Stimulated activated memory B cell treated with anti-CD40 and anti-IgM and Interleukin-4, amounts not matched to agents 10 μg/mL and 1 μg/mL and 100 μg/mL, for 72 hours (primary cell): ENCODE measurements around the gene SYNM.

ENCODE experiments used
- ATAC-seq: fragments of 150-1000 bp; cut with Tn5 transposase; 2 replicates; pipeline ENCODE4 v1.10.0; 2021
- H3K27ac Mint-ChIP-seq: one replicate; pipeline ENCODE4 v1.8.0; 2022; ENCODE audit warnings: mild to moderate bottlenecking, mixed read lengths
- H3K27me3 Mint-ChIP-seq: one replicate; pipeline ENCODE4 v1.8.0; 2022; ENCODE audit warnings: mixed read lengths
- H3K36me3 Mint-ChIP-seq: one replicate; pipeline ENCODE4 v1.8.0; 2022; ENCODE audit warnings: mixed read lengths
- H3K4me1 Mint-ChIP-seq: one replicate; pipeline ENCODE4 v1.8.0; 2022; ENCODE audit warnings: mixed read lengths
- H3K4me3 Mint-ChIP-seq: one replicate; pipeline ENCODE4 v1.8.0; 2022; ENCODE audit warnings: mild to moderate bottlenecking, moderate library complexity, mixed read lengths
- H3K9me3 Mint-ChIP-seq: one replicate; pipeline ENCODE4 v1.8.0; 2022; ENCODE audit warnings: mixed read lengths

Gene SYNM

GRCh38 chr15:99169769-99170311 lies 65.0 kb downstream of the SYNM start:
- H3K27ac Mint-ChIP-seq: no peak overlapping the region
- no peak for ATAC-seq
- peaks cover 23% of the 10 kb centered on the region for H3K4me1 Mint-ChIP-seq
- no peak overlapping the region for H3K4me3 Mint-ChIP-seq
- no peaks in the 10 kb centered on the region for H3K36me3 Mint-ChIP-seq
- H3K27me3 Mint-ChIP-seq: no peaks in the 10 kb centered on the region
- no peaks in the 10 kb centered on the region for H3K9me3 Mint-ChIP-seq

DNA sequence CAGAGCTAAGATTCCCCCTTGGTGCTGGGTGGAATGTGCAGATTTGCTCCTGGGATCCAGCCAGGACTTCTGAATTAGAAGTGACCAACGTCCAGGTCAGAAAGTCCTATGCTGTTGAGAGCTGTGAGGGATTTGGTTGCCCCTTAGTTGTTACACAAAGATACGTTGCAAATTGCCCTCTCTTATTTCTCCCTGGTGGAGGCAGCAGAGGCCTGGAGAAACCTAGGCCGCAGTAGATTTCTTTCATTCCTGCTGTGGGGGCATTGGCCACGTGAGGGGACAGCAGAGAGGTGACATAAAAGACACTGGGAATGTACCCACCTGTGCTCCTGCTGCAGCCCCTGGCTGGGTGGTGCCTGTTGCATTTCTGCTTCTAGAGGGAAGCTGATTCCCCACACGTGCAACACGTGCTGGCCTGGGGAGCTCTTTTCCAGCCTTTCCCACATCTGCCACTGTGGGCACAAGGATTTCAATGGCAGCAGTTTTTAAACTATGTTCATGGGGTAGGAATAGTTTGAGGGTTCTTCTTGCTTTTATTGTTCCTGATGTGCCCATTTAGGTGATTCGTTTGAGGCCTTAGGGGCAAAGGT lies 65.7 kb downstream of the SYNM start:
- H3K4me1 Mint-ChIP-seq: peaks cover 23% of the 10 kb centered on the region
- no peaks in the 10 kb centered on the region for H3K27me3 Mint-ChIP-seq
- ATAC-seq: no peak
- H3K36me3 Mint-ChIP-seq: no peaks in the 10 kb centered on the region
- no peaks in the 10 kb centered on the region for H3K9me3 Mint-ChIP-seq
- no peak overlapping the region for H3K4me3 Mint-ChIP-seq
- H3K27ac Mint-ChIP-seq: no peak overlapping the region

- Mint-ChIP-seq H3K4me3 (no peak overlapping the region), H3K36me3 (no peaks in the 10 kb centered on the region), H3K9me3 (no peaks in the 10 kb centered on the region), H3K27me3 (no peaks in the 10 kb centered on the region), H3K4me1 (peaks cover 23% of the 10 kb centered on the region), H3K27ac (no peak overlapping the region)
- no peak for ATAC-seq
Measured at GRCh38 chr15:99172171-99172570, 67.3 kb downstream of the SYNM start.

DNA sequence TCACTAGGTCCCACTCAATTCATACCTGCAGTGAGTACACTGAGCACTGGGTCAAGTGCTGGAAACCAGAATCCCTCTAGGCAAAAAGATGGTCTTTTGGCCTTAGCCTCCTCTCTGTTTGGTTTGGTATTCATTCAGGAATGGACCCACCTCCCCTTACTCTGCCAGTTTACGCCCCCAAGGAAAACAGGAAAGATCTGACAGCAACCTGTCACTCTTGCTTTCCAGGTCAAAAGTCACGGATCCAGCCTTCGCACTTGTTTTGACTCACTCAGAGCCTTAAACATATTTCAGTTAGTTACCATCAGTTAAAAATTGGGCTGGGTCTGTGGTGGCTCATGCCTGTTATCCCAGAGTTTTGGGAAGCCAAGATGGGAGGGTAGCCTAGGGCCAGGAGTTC lies 68.1 kb downstream of the SYNM start:
- no peaks in the 10 kb centered on the region for H3K36me3 Mint-ChIP-seq
- ATAC-seq: no peak
- H3K27ac Mint-ChIP-seq: no peak overlapping the region
- no peak overlapping the region for H3K4me3 Mint-ChIP-seq
- no peaks in the 10 kb centered on the region for H3K27me3 Mint-ChIP-seq
- H3K4me1 Mint-ChIP-seq: peaks cover 15% of the 10 kb centered on the region
- H3K9me3 Mint-ChIP-seq: no peaks in the 10 kb centered on the region

DNA sequence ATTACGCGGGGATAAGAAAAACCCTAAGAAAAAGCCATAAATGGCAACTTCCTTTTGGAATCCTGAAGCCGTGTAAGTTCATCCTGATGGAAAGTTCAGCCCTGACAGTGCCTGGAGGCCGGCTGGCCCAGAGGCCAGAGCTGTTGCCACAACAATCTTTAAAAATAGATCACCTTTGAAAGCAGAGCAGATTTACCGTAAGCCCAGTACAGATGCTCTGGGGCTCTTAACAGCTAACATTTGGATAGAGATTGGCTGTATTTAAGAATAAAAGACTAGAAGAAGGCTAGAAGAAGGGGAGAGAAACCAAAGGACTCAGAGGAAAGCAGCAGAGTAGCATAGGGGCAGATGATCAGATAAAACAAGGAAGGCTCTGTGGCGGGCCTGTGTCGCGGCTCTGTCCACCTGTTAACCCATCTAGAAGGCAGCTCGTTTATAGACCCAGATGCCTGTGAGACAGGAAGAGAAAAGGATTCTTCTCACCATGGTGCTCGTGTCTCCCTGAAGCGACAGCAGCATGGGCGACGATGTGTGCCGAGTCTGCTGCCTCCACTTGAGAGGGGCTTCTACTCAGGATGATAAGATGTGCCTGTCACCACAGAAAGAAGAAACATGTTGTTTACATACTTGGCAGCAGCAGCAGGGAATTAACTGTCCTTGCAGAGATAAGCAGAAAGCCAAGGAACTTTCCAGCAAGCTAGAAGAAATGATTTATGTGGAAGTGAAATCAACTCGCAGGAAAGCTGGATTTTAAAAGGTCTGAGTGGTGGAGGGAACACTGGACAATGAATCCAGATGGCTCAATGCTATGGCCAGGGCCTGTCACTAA lies 69.9 kb downstream of the SYNM start:
- Mint-ChIP-seq H3K9me3 (no peaks in the 10 kb centered on the region), H3K27ac (no peak overlapping the region), H3K4me3 (no peak overlapping the region), H3K27me3 (no peaks in the 10 kb centered on the region), H3K36me3 (no peaks in the 10 kb centered on the region), H3K4me1 (no peaks in the 10 kb centered on the region)
- ATAC-seq: no peak

GRCh38 chr15:99176757-99177156 lies 71.9 kb downstream of the SYNM start:
- ATAC-seq: no peak
- H3K36me3 Mint-ChIP-seq: no peaks in the 10 kb centered on the region
- H3K27ac Mint-ChIP-seq: no peak overlapping the region
- H3K4me3 Mint-ChIP-seq: no peak overlapping the region
- no peaks in the 10 kb centered on the region for H3K9me3 Mint-ChIP-seq
- H3K27me3 Mint-ChIP-seq: no peaks in the 10 kb centered on the region
- no peaks in the 10 kb centered on the region for H3K4me1 Mint-ChIP-seq

GRCh38 chr15:99177679-99178078 lies 72.8 kb downstream of the SYNM start:
- Mint-ChIP-seq H3K9me3 (no peaks in the 10 kb centered on the region), H3K27ac (no peak overlapping the region), H3K36me3 (no peaks in the 10 kb centered on the region), H3K4me1 (no peaks in the 10 kb centered on the region), H3K27me3 (peaks cover 4% of the 10 kb centered on the region), H3K4me3 (no peak overlapping the region)
- ATAC-seq: no peak

DNA sequence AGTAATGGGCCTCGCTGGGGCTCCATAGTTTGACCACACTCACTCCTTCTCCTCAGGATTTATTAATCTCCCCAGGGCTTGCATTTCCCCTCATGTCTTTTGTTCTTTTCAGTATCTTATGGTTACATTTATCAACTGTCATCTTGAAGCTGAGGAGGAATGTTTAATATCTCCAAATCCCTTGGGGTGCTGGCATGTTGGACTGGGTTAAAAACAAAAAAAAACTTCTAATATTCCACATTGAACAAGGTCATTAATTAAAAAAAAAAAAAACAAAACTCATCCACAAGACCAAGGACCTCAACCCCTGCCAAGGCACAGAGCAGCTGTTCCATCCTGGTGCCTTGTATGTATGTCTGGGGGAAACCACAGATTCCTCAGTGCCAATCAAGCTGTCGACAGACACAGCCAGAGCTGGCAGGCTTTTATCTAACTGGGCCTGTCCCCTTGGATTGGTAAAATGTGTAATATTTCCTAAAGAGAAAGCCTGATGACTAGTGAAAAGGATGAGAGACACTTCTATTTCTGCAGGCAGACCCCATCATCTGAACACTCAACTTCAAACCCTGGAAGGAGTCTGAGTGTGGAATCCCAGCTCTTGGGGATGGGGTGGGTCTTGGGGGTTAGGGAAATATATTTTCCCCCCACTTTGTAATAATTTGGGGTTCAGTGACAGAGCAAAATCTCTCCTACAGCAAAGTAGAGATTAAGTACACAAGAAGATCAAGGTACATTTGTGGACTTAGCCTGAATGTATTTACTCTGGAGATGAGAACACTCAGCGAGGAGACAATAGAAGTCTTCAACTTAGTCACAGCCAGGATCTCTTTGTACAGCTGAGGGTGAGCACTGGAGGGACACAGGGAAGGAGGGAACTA lies 75.4 kb downstream of the SYNM start:
- no peaks in the 10 kb centered on the region for H3K9me3 Mint-ChIP-seq
- ATAC-seq: no peak
- H3K27me3 Mint-ChIP-seq: peaks cover 9% of the 10 kb centered on the region
- no peak overlapping the region for H3K27ac Mint-ChIP-seq
- no peaks in the 10 kb centered on the region for H3K4me1 Mint-ChIP-seq
- H3K36me3 Mint-ChIP-seq: no peaks in the 10 kb centered on the region
- no peak overlapping the region for H3K4me3 Mint-ChIP-seq

- Mint-ChIP-seq H3K36me3 (no peaks in the 10 kb centered on the region), H3K27ac (no peak overlapping the region), H3K4me3 (no peak overlapping the region), H3K4me1 (no peaks in the 10 kb centered on the region), H3K27me3 (peaks cover 9% of the 10 kb centered on the region), H3K9me3 (no peaks in the 10 kb centered on the region)
- ATAC-seq: no peak
Measured at GRCh38 chr15:99180964-99181306, 76.1 kb downstream of the SYNM start.

DNA sequence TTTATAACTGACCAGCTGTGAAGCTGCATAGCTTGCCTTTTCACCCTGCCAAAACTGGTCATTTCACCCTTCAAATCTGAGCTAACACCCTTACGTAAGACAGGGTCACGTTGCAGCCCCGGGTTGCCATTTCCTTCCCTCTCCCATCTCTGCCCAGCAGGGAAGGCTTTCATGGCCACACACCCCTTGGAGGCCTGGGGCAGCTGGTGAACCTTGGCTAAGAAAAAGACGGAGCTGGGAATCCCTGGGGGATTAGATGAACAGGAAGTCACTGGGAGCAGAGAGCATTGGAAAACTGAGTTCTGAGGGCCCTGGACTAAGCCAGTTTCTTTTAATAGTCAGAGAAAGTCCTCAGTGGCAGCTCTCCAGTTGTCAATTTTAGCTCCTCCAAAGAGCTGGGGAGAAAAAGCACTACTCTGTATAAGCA lies 76.7 kb downstream of the SYNM start:
- peaks cover 9% of the 10 kb centered on the region for H3K27me3 Mint-ChIP-seq
- H3K9me3 Mint-ChIP-seq: no peaks in the 10 kb centered on the region
- no peaks in the 10 kb centered on the region for H3K36me3 Mint-ChIP-seq
- no peak overlapping the region for H3K4me3 Mint-ChIP-seq
- H3K4me1 Mint-ChIP-seq: no peaks in the 10 kb centered on the region
- no peak overlapping the region for H3K27ac Mint-ChIP-seq
- ATAC-seq: no peak

GRCh38 chr15:99182791-99183190 lies 77.9 kb downstream of the SYNM start:
- H3K9me3 Mint-ChIP-seq: no peaks in the 10 kb centered on the region
- no peak overlapping the region for H3K27ac Mint-ChIP-seq
- no peak for ATAC-seq
- no peaks in the 10 kb centered on the region for H3K4me1 Mint-ChIP-seq
- H3K36me3 Mint-ChIP-seq: no peaks in the 10 kb centered on the region
- H3K27me3 Mint-ChIP-seq: peaks cover 16% of the 10 kb centered on the region
- H3K4me3 Mint-ChIP-seq: no peak overlapping the region
